Measurements from ENCODE around the gene GSTA1. TPM values are rescaled to one million over a fixed set of nuclear protein-coding genes. Genes with fewer than 3 reads are reported as not detected.
A peak's percentile ranks its signal among the peaks of the same experiment; 100 is the strongest.
"Not testable (repeated sequence)": the region's sequence is repeated elsewhere in the genome, so short reads cannot be mapped to it uniquely, and the experiment has no call there.

GSTA1 gene
- polyA plus RNA-seq (2012; ENCODE audit: low read depth, missing spikeins) = not detected

- FAIRE-seq; DNase-seq (ENCODE audit: insufficient read length, low spot score): not testable (repeated sequence)
Measured at GRCh38 chr6:52803668-52804255, at the start of gene GSTA1. Gene GSTA1, minus strand, starts transcription at chr6:52803816. Its CDS starts 4,549 bp downstream, at chr6:52799267.

GRCh38 chr6:52849137-52849536 lies 45.5 kb upstream of the GSTA1 start:
- no peak for FAIRE-seq
- TF ChIP-seq POLR2A (IDR thresholded peaks at IDR 0.05; ENCODE audit: low read depth, low read length) = no peak
- TF ChIP-seq SPI1 (IDR thresholded peaks at IDR 0.05; ENCODE audit: low read depth, low read length) = no peak
- TF ChIP-seq POU2F2 (IDR thresholded peaks at IDR 0.05; ENCODE audit: low read depth, low read length) = no peak
- TF ChIP-seq POLR2AphosphoS5 (IDR thresholded peaks at IDR 0.05; ENCODE audit: low read depth, low read length) = no peak
- no peak for TF ChIP-seq TAF1 (IDR thresholded peaks at IDR 0.05; ENCODE audit: low read depth, low read length)
- TF ChIP-seq PAX5 (IDR thresholded peaks at IDR 0.05; ENCODE audit: insufficient read depth, low read length, severe bottlenecking) = no peak

GRCh38 chr6:52846002-52846401 lies 42.4 kb upstream of the GSTA1 start:
- FAIRE-seq = no peak

More at GRCh38 chr6:52849137-52849536, 45.5 kb upstream of the GSTA1 start:
- no peak for DNase-seq (ENCODE audit: insufficient read length, low spot score)

GRCh38 chr6:52843605-52844004 lies 40.0 kb upstream of the GSTA1 start:
- TF ChIP-seq SPI1 (IDR thresholded peaks at IDR 0.05; ENCODE audit: low read depth, low read length) (no peak), TAF1 (IDR thresholded peaks at IDR 0.05; ENCODE audit: low read depth, low read length) (no peak), POLR2A (IDR thresholded peaks at IDR 0.05; ENCODE audit: low read depth, low read length) (no peak), PAX5 (IDR thresholded peaks at IDR 0.05; ENCODE audit: insufficient read depth, low read length, severe bottlenecking) (no peak), POU2F2 (IDR thresholded peaks at IDR 0.05; ENCODE audit: low read depth, low read length) (no peak), POLR2AphosphoS5 (IDR thresholded peaks at IDR 0.05; ENCODE audit: low read depth, low read length) (no peak)
- DNase-seq (ENCODE audit: insufficient read length, low spot score) (no peak), FAIRE-seq (no peak)

More at GRCh38 chr6:52846002-52846401, 42.4 kb upstream of the GSTA1 start:
- TF ChIP-seq SPI1 (IDR thresholded peaks at IDR 0.05; ENCODE audit: low read depth, low read length) = no peak
- TF ChIP-seq POLR2AphosphoS5 (IDR thresholded peaks at IDR 0.05; ENCODE audit: low read depth, low read length) = no peak
- no peak for TF ChIP-seq POU2F2 (IDR thresholded peaks at IDR 0.05; ENCODE audit: low read depth, low read length)
- no peak for TF ChIP-seq POLR2A (IDR thresholded peaks at IDR 0.05; ENCODE audit: low read depth, low read length)
- TF ChIP-seq PAX5 (IDR thresholded peaks at IDR 0.05; ENCODE audit: insufficient read depth, low read length, severe bottlenecking) = no peak
- no peak for TF ChIP-seq TAF1 (IDR thresholded peaks at IDR 0.05; ENCODE audit: low read depth, low read length)
- no peak for DNase-seq (ENCODE audit: insufficient read length, low spot score)

GRCh38 chr6:52840763-52841585 lies 37.4 kb upstream of the GSTA1 start, which contains the start of gene GSTA5:
Gene GSTA5, minus strand, starts transcription at chr6:52840813.
- TF ChIP-seq PAX5 (IDR thresholded peaks at IDR 0.05; ENCODE audit: insufficient read depth, low read length, severe bottlenecking) (no peak), POLR2A (IDR thresholded peaks at IDR 0.05; ENCODE audit: low read depth, low read length) (no peak), SPI1 (IDR thresholded peaks at IDR 0.05; ENCODE audit: low read depth, low read length) (no peak), TAF1 (IDR thresholded peaks at IDR 0.05; ENCODE audit: low read depth, low read length) (no peak), POLR2AphosphoS5 (IDR thresholded peaks at IDR 0.05; ENCODE audit: low read depth, low read length) (no peak), POU2F2 (IDR thresholded peaks at IDR 0.05; ENCODE audit: low read depth, low read length) (no peak)
- FAIRE-seq (no peak), DNase-seq (ENCODE audit: insufficient read length, low spot score) (no peak)

GRCh38 chr6:52839124-52840055 lies 35.8 kb upstream of the GSTA1 start:
- FAIRE-seq (peak; percentile 38), DNase-seq (ENCODE audit: insufficient read length, low spot score) (peak; percentile 36)
- TF ChIP-seq POU2F2 (IDR thresholded peaks at IDR 0.05; ENCODE audit: low read depth, low read length) (no peak), TAF1 (IDR thresholded peaks at IDR 0.05; ENCODE audit: low read depth, low read length) (no peak), SPI1 (IDR thresholded peaks at IDR 0.05; ENCODE audit: low read depth, low read length) (no peak), POLR2AphosphoS5 (IDR thresholded peaks at IDR 0.05; ENCODE audit: low read depth, low read length) (no peak), PAX5 (IDR thresholded peaks at IDR 0.05; ENCODE audit: insufficient read depth, low read length, severe bottlenecking) (no peak), POLR2A (IDR thresholded peaks at IDR 0.05; ENCODE audit: low read depth, low read length) (no peak)

GRCh38 chr6:52834481-52834880 lies 30.9 kb upstream of the GSTA1 start:
- no peak for FAIRE-seq
- TF ChIP-seq POLR2AphosphoS5 (IDR thresholded peaks at IDR 0.05; ENCODE audit: low read depth, low read length) (no peak), POLR2A (IDR thresholded peaks at IDR 0.05; ENCODE audit: low read depth, low read length) (no peak), PAX5 (IDR thresholded peaks at IDR 0.05; ENCODE audit: insufficient read depth, low read length, severe bottlenecking) (no peak), SPI1 (IDR thresholded peaks at IDR 0.05; ENCODE audit: low read depth, low read length) (no peak), TAF1 (IDR thresholded peaks at IDR 0.05; ENCODE audit: low read depth, low read length) (no peak), POU2F2 (IDR thresholded peaks at IDR 0.05; ENCODE audit: low read depth, low read length) (no peak)
- DNase-seq (ENCODE audit: insufficient read length, low spot score) = no peak

GRCh38 chr6:52830869-52831268 lies 27.3 kb upstream of the GSTA1 start:
- not testable (repeated sequence) for DNase-seq (ENCODE audit: insufficient read length, low spot score); FAIRE-seq
